Mesodermal cell (in vitro differentiated cells): Measurements from ENCODE around the gene ZFX.
"Not testable (repeated sequence)": the region's sequence is repeated elsewhere in the genome, so short reads cannot be mapped to it uniquely, and the experiment has no call there.

Experiments
- H3K27ac ChIP-seq: 2 replicates; pipeline ENCODE4 v1.7.0; 2013; ENCODE audit warnings: mild to moderate bottlenecking, low read depth, low read length, moderate library complexity; ENCODE audit not compliant: severe bottlenecking
- H3K36me3 ChIP-seq: 2 replicates; pipeline ENCODE4 v1.7.1; 2013; ENCODE audit warnings: mild to moderate bottlenecking, low read length, moderate library complexity; ENCODE audit not compliant: control insufficient read depth, insufficient read depth
- H3K4me1 ChIP-seq: one replicate; pipeline ENCODE4 v1.7.1; 2013; ENCODE audit warnings: mild to moderate bottlenecking, low read length; ENCODE audit not compliant: insufficient read depth, control insufficient read depth, poor library complexity, severe bottlenecking
- H3K4me3 ChIP-seq: 2 replicates; pipeline ENCODE4 v1.7.0; 2013; ENCODE audit warnings: low read length, control low read depth, mild to moderate bottlenecking; ENCODE audit not compliant: insufficient read depth, poor library complexity, severe bottlenecking; ENCODE audit errors: extremely low read depth
- H3K9me3 ChIP-seq: 2 replicates; pipeline ENCODE4 v1.7.1; 2013; ENCODE audit warnings: mild to moderate bottlenecking, low read length, moderate library complexity; ENCODE audit not compliant: control insufficient read depth
- WGBS, 2 experiments: methylation state at CpG; one replicate each; pipeline ENCODE4 v1.1.5; 2013; ENCODE audit warnings: missing lambda C conversion rate in 2 of 2; ENCODE audit not compliant: insufficient coverage in 2 of 2; 5-methylcytosine and 5-hydroxymethylcytosine counted together

The ZFX gene

GRCh38 chrX:24143982-24144381 lies 5.5 kb upstream of the ZFX start:
- WGBS, 2 experiments: 100% methylated on average over 1 of the region's 6 CpGs
- not testable (repeated sequence) for H3K4me3 ChIP-seq, H3K27ac ChIP-seq, H3K9me3 ChIP-seq, H3K36me3 ChIP-seq, H3K4me1 ChIP-seq

DNA sequence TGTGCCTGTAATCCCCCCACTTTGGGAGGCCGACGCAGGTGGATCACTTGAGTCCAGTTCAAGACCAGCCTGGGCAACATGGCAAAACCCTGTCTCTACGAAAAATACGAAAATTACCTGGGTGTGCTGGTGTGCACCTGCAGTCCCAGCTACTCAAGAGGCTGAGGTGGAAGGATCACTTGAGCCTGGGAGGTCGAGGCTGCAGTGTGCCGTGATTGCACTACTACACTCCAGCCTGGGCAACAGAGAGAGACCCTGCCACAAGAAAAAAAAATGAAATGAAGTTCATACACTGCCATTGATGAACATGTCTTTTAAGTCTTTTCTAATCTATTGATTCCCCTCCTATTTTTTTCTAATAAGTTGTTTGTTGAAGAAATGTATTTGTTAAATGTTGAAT lies 5.0 kb upstream of the ZFX start:
- Histone ChIP-seq H3K36me3 (no peaks in the 10 kb centered on the region), H3K4me3 (no peak overlapping the region), H3K27ac (no peak overlapping the region), H3K9me3 (no peaks in the 10 kb centered on the region), H3K4me1 (peaks cover 4% of the 10 kb centered on the region)
- 95 to 96% methylated on average over 3 to 4 of the region's 6 CpGs for WGBS, 2 experiments

DNA sequence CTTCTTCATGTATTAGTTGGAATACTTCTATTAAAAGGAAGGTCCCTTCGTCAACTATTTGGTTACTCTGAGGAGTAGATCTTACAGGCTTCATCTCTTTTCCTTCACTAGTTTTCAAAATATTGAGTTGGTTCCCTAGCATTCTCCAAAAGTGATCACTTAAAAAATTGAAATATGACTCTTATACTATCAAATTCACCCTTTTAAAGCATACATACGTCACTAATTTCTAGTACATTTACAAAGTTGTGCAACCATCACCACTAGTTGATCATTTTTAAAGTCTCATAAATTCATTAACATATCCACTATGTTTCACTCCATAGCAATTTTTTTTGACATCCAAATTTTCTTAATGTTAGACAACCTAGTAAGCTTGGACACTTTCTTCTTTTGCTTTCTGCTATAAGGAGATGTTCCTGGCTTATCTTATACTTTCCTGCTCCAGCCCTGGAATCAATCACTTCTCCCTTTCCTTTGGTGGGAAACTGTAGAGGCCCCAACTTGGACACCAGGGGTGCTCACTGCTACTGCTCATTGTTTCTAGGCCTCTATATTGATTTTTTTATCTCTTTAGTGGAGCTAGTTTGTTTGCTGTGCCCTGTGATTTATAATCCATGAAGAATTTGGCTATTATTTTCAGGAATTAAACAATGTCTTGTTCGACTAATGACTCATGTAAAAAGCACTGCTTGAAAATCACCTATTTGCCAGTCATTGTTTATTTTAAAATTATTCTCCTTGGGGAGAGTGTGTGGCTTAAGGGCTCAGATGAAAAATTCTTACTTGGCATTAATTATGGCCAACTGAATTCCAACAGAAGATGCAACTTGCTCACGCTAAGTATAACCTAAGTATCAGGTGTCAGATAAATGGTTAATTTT lies 4.0 kb upstream of the ZFX start:
- Histone ChIP-seq H3K4me1 (peaks cover 4% of the 10 kb centered on the region), H3K36me3 (no peaks in the 10 kb centered on the region), H3K9me3 (no peaks in the 10 kb centered on the region), H3K27ac (peak overlapping the region; percentile 41), H3K4me3 (no peak overlapping the region)
- 90 to 100% methylated on average over 1 of the region's 4 CpGs for WGBS, 2 experiments

- WGBS, 2 experiments: no CpG with 5 or more reads among the region's 6 CpGs
- Histone ChIP-seq H3K36me3 (peaks cover 1% of the 10 kb centered on the region), H3K4me1 (peaks cover 4% of the 10 kb centered on the region), H3K9me3 (no peaks in the 10 kb centered on the region), H3K27ac (peak overlapping the region; percentile 62), H3K4me3 (no peak overlapping the region)
Observed at GRCh38 chrX:24146283-24146949, 3.1 kb upstream of the ZFX start.

- Histone ChIP-seq H3K4me3 (no peak overlapping the region), H3K9me3 (no peaks in the 10 kb centered on the region), H3K27ac (peak overlapping the region; percentile 29), H3K36me3 (peaks cover 6% of the 10 kb centered on the region), H3K4me1 (peaks cover 5% of the 10 kb centered on the region)
Observed at GRCh38 chrX:24147165-24147564, 2.4 kb upstream of the ZFX start.

- Histone ChIP-seq H3K4me1 (peaks cover 12% of the 10 kb centered on the region), H3K4me3 (peak overlapping the region; percentile 58)
Observed at GRCh38 chrX:24148121-24148520, 1.4 kb upstream of the ZFX start.

DNA sequence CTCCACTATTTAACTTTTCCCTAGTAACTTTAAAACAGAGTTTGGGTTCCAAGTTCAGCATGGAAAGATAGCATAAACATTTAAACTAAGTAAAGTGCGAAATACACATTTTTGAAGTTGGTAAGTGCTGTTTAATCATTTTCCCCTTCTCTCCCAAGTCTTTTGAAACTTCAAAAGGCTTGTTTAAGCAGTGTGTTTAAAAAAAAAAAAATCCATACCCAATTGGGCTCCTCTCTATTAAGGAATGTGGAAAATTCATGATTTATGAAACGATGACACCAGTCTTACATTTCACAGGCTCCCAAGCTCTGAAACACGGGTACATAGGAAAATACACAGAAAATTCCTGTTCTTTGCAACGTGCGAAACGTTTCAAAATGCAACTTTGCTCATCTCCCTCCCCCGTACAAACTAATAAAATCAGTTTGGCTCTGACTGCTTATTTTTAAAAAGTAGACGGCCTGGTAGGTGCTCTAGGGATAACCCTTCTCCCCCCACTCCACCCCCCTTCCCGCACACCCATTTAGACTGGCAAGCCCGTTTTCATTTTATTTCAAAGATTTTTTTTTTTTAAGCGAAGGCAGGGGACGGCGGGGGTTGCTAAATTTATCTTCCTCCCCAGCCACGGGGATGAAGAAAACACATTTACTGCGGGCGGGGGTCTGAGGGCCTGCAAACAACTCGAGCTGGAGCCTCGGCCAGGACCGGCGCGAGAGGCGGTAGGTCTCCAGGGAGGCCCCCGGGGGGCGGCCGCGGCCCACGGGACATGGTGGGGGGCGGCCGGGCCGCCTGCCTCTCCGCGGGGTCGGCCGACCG lies 786 bp upstream of the ZFX start:
- Histone ChIP-seq H3K9me3 (no peaks in the 10 kb centered on the region), H3K4me3 (peak overlapping the region; percentile 58), H3K4me1 (peaks cover 14% of the 10 kb centered on the region), H3K36me3 (peaks cover 10% of the 10 kb centered on the region), H3K27ac (peak overlapping the region; percentile 99)
- 4 to 17% methylated on average over 1 to 10 of the region's 35 CpGs for WGBS, 2 experiments

More at GRCh38 chrX:24148121-24148520, 1.4 kb upstream of the ZFX start:
- no CpG with 5 or more reads among the region's 3 CpGs for WGBS, 2 experiments
- Histone ChIP-seq H3K27ac (peak overlapping the region; percentile 99), H3K9me3 (no peaks in the 10 kb centered on the region), H3K36me3 (peaks cover 10% of the 10 kb centered on the region)

DNA sequence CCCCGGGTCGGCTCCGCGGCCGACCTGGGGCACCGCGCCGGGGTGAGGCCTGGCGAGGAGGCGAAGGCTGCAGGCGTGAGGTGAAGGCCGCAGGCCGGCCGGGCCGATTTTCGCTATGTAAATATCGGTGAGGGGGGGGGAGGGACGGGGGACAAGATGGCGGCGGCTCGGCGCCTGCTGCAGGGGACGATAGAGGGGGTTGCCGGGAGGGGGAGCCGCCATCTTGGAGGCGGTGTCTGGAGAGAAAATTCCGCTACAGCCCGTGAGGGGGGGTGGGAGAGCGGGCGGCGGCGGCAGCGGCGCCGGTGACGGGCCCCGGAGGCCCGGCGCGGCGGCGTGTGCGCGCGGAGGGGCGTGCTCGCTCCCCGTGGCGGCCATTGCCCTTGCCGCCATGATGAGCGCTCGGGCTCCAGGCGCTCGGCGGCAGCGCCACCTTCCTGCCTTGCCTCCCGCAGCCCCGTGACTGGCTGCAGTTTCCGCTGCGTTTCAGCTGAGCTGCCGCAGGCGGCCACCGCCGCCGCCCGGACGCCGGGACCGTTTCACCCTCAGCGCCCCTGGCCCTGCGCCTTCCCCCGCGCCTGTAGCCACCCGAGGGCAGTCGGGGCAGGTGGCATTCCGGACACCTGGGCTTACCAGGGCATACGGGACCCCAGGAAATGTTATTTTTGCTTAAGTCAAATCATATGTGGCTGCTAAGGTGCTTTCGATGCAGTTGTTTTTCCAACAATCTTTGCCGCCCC lies 692 bp downstream of the ZFX start:
- peaks cover 19% of the 10 kb centered on the region for H3K4me1 ChIP-seq
- WGBS, 2 experiments: 0 to 3% methylated on average over 6 to 31 of the region's 79 CpGs

GRCh38 chrX:24150898-24151297 lies 1.4 kb downstream of the ZFX start:
- Histone ChIP-seq H3K4me1 (peaks cover 15% of the 10 kb centered on the region), H3K4me3 (peak overlapping the region; percentile 58), H3K27ac (peak overlapping the region; percentile 99), H3K9me3 (no peaks in the 10 kb centered on the region), H3K36me3 (peaks cover 16% of the 10 kb centered on the region)
- WGBS, 2 experiments: 0% methylated on average over 3 to 6 of the region's 10 CpGs

More for the DNA sequence above, 692 bp downstream of the ZFX start:
- Histone ChIP-seq H3K4me3 (peak overlapping the region; percentile 58), H3K27ac (peak overlapping the region; percentile 99), H3K9me3 (no peaks in the 10 kb centered on the region), H3K36me3 (peaks cover 10% of the 10 kb centered on the region)

DNA sequence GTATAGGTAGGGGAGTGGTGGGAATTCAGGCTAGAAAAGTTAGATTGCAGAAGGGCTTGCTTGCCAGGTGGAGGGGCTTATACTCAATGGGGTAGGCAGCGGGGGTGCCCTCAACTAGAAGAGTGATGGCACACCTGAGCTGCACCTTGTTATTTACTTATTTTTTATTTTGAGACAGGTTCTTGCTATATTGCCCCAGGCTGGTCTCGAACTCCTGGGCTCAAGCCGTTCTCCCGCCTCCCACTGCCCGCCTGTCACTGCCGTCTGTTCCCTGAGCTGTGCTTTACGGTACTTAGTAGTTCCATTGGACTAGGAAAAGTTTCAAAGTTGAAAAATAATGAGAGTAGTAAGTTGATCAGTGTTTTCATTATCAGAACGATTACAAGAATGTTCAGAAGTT lies 2.0 kb downstream of the ZFX start:
- Histone ChIP-seq H3K36me3 (peaks cover 18% of the 10 kb centered on the region), H3K9me3 (no peaks in the 10 kb centered on the region)
- 60 to 95% methylated on average over 1 to 3 of the region's 8 CpGs for WGBS, 2 experiments

More for the DNA sequence above, 2.0 kb downstream of the ZFX start:
- Histone ChIP-seq H3K27ac (no peak overlapping the region), H3K4me3 (peak overlapping the region; percentile 58), H3K4me1 (peaks cover 14% of the 10 kb centered on the region)
